HCT116 (cell line): Measurements from ENCODE around the gene SELENOH. TPM values are rescaled to one million over a fixed set of nuclear protein-coding genes. Genes with fewer than 3 reads are reported as not detected.

Experiments used
- ATAC-seq: fragments of 200-7000 bp; cut with Tn5 transposase; 2 replicates; pipeline ENCODE4 v1.9.1; 2020; ENCODE audit warnings: mild to moderate bottlenecking, moderate library complexity
- BruUV-seq: library from RNA; stranded (reverse); fragments of 400-500 nt; replicated peaks from 2 replicates; lab custom pipeline; 2021; lab: Mats Ljungman, UMichigan
- CTCF ChIA-PET: fragments of 300-600 bp; sonication (Branson Sonifier 250); formaldehyde crosslinking; loops from one replicate; lab custom pipeline; 2021; ENCODE audit warnings: antibody characterized with exemption; lab: Charles Lee
- POLR2A ChIA-PET: fragments of 300-600, 350-600 bp; sonication (Branson Sonifier 250); formaldehyde crosslinking; loops from one replicate; lab custom pipeline; 2021; ENCODE audit warnings: antibody characterized with exemption; lab: Charles Lee
- RAD21 ChIA-PET, 2 experiments: fragments of 300-600 bp; sonication (Branson Sonifier 250); formaldehyde crosslinking; loops; one replicate each; lab custom pipeline; 2023; ENCODE audit warnings: low total read pairs in 2 of 2; ENCODE audit not compliant: uncharacterized antibody in 2 of 2, unreplicated experiment in 2 of 2, low non-redundant PET in 1 of 2; lab: Charles Lee
- DNase-seq: peaks from one replicate; pipeline ENCODE4 v3.0.0-alpha.2; 2010; ENCODE audit warnings: low read depth, low spot score
- H2AFZ ChIP-seq: fragments of 200-600 bp; shearing (Covaris generic), sonication (generic); 2 replicates; pipeline ENCODE4 v1.6.1; 2017; ENCODE audit warnings: low read depth, mixed run types, mixed read lengths, antibody characterized with exemption, low read length; ENCODE audit not compliant: poor library complexity, severe bottlenecking
- H3K27ac ChIP-seq: 2 replicates; pipeline ENCODE4 v1.5.1; 2012; ENCODE audit warnings: low read depth, low read length
- H3K27me3 ChIP-seq: fragments of 200-600 bp; sonication (generic); 2 replicates; pipeline ENCODE4 v1.6.1; 2016; ENCODE audit warnings: mixed run types, low read length, mixed read lengths; ENCODE audit not compliant: insufficient read depth
- H3K36me3 ChIP-seq, 2 experiments: fragments of 200-500 bp in 1 of 2; fragments of 200-600 bp in 1 of 2; sonication (Bioruptor generic) in 1 of 2; sonication (generic) in 1 of 2; 2 replicates each; pipeline versions ENCODE4 v1.5.1 to v1.6.1; 2014 to 2016; ENCODE audit warnings: low read length in 2 of 2, inconsistent platforms in 1 of 2, mixed read lengths in 1 of 2, mixed run types in 1 of 2; ENCODE audit not compliant: insufficient read depth in 2 of 2, control insufficient read depth in 1 of 2
- H3K4me1 ChIP-seq, 2 experiments: fragments of 200-600 bp in 1 of 2; sonication (generic) in 1 of 2; 2 replicates each; pipeline versions ENCODE4 v1.5.1 to v1.6.1; 2012 to 2017; ENCODE audit warnings: low read length in 2 of 2, inconsistent platforms in 1 of 2, mild to moderate bottlenecking in 1 of 2, mixed read lengths in 1 of 2, mixed run types in 1 of 2, moderate library complexity in 1 of 2; ENCODE audit not compliant: insufficient read depth in 2 of 2, control insufficient read depth in 1 of 2
- H3K4me2 ChIP-seq: fragments of 200-600 bp; sonication (generic); 2 replicates; pipeline ENCODE4 v1.6.1; 2017; ENCODE audit warnings: mixed run types, low read length, mixed read lengths
- H3K4me3 ChIP-seq, 2 experiments: fragments of 200-600 bp in 1 of 2; sonication (generic) in 1 of 2; replicated peaks in 1 of 2; 2 replicates each; pipeline ENCODE4 v1.5.1; 2011 to 2016; ENCODE audit warnings: low read length in 2 of 2, control low read depth in 1 of 2, low read depth in 1 of 2, mild to moderate bottlenecking in 1 of 2, mixed read lengths in 1 of 2, mixed run types in 1 of 2
- H3K79me2 ChIP-seq: fragments of 200-600 bp; sonication (generic); 2 replicates; pipeline ENCODE4 v1.6.1; 2017; ENCODE audit warnings: mild to moderate bottlenecking, mixed run types, low read length, moderate library complexity, mixed read lengths; ENCODE audit not compliant: insufficient read depth
- H3K9ac ChIP-seq: fragments of 200-600 bp; sonication (generic); 2 replicates; pipeline ENCODE4 v1.6.1; 2016; ENCODE audit warnings: low read length, mixed read lengths
- H3K9me2 ChIP-seq: fragments of 200-600 bp; sonication (generic), shearing (Covaris generic); 2 replicates; pipeline ENCODE4 v1.6.1; 2017; ENCODE audit warnings: mixed run types, mild to moderate bottlenecking, moderate library complexity; ENCODE audit not compliant: insufficient read depth
- H3K9me3 ChIP-seq, 2 experiments: fragments of 200-500 bp in 1 of 2; fragments of 200-600 bp in 1 of 2; sonication (Bioruptor generic) in 1 of 2; sonication (generic) in 1 of 2; 2 replicates each; pipeline ENCODE4 v1.6.1; 2014 to 2017; ENCODE audit warnings: low read length in 2 of 2, mixed read lengths in 2 of 2, inconsistent platforms in 1 of 2, low read depth in 1 of 2, mild to moderate bottlenecking in 1 of 2, mixed run types in 1 of 2, moderate library complexity in 1 of 2; ENCODE audit not compliant: control insufficient read depth in 1 of 2, insufficient read depth in 1 of 2
- H4K20me1 ChIP-seq: fragments of 200-600 bp; sonication (generic), shearing (Covaris generic); 2 replicates; pipeline ENCODE4 v1.6.1; 2017; ENCODE audit warnings: mixed run types, mild to moderate bottlenecking, moderate library complexity; ENCODE audit not compliant: insufficient read depth
- ATF3 ChIP-seq: IDR thresholded peaks from 2 replicates; pipeline ENCODE4 v1.6.1; 2012
- CBX3 ChIP-seq: IDR thresholded peaks from 2 replicates; pipeline ENCODE4 v1.6.1; 2012; ENCODE audit warnings: low read depth
- CEBPB ChIP-seq: IDR thresholded peaks from 2 replicates; pipeline ENCODE4 v1.6.1; 2012; ENCODE audit warnings: low read depth
- CTCF ChIP-seq, 3 experiments: fragments of 200-600 bp in 1 of 3; sonication (generic) in 1 of 3; IDR thresholded peaks in 2 of 3; conservative IDR thresholded peaks in 1 of 3; 2 replicates each; pipeline ENCODE4 v1.5.1; 2012 to 2017; ENCODE audit warnings: low read depth in 2 of 3, low read length in 2 of 3, antibody characterized with exemption in 1 of 3, borderline replicate concordance in 1 of 3, control low read depth in 1 of 3, mild to moderate bottlenecking in 1 of 3, mixed read lengths in 1 of 3, mixed run types in 1 of 3, moderate library complexity in 1 of 3; ENCODE audit not compliant: insufficient read depth in 1 of 3
- ELF1 ChIP-seq: IDR thresholded peaks from 2 replicates; pipeline ENCODE4 v1.6.1; 2012; ENCODE audit warnings: low read depth, borderline replicate concordance
- EZH2 ChIP-seq: fragments of 200-600 bp; sonication (generic); IDR thresholded peaks from 2 replicates; pipeline ENCODE4 v1.6.1; 2017; ENCODE audit warnings: antibody characterized with exemption, mixed run types
- FOSL1 ChIP-seq: IDR thresholded peaks from 2 replicates; pipeline ENCODE4 v1.6.1; 2012; ENCODE audit warnings: low read depth
- JUND ChIP-seq: IDR thresholded peaks from 2 replicates; pipeline ENCODE4 v1.6.1; 2012
- POLR2A ChIP-seq: IDR thresholded peaks from 2 replicates; pipeline ENCODE4 v1.7.0; 2011; ENCODE audit warnings: borderline replicate concordance; ENCODE audit not compliant: insufficient read depth, insufficient read length; ENCODE audit errors: extremely low read depth
- POLR2AphosphoS5 ChIP-seq: IDR thresholded peaks from 2 replicates; pipeline ENCODE4 v1.6.1; 2011; ENCODE audit warnings: mild to moderate bottlenecking, low read depth, low read length, moderate library complexity
- RAD21 ChIP-seq: IDR thresholded peaks from 2 replicates; pipeline ENCODE4 v1.6.1; 2012; ENCODE audit warnings: low read depth, mild to moderate bottlenecking
- SIN3A ChIP-seq: IDR thresholded peaks from 2 replicates; pipeline ENCODE4 v1.6.1; 2012; ENCODE audit warnings: low read depth
- SP1 ChIP-seq: IDR thresholded peaks from 2 replicates; pipeline ENCODE4 v1.6.1; 2012; ENCODE audit warnings: low read depth
- SRF ChIP-seq: IDR thresholded peaks from 2 replicates; pipeline ENCODE4 v1.6.1; 2012; ENCODE audit warnings: low read depth
- TCF7L2 ChIP-seq: IDR thresholded peaks from 2 replicates; pipeline ENCODE4 v1.7.0; 2011; ENCODE audit warnings: borderline replicate concordance, inconsistent platforms; ENCODE audit not compliant: insufficient read depth, insufficient read length; ENCODE audit errors: extremely low read depth
- YY1 ChIP-seq: IDR thresholded peaks from 2 replicates; pipeline ENCODE4 v1.6.1; 2011; ENCODE audit warnings: low read length, low read depth, moderate library complexity, mild to moderate bottlenecking; ENCODE audit not compliant: insufficient replicate concordance; ENCODE audit errors: extremely low read depth
- ZBTB33 ChIP-seq: IDR thresholded peaks from 2 replicates; pipeline ENCODE4 v1.6.1; 2011; ENCODE audit warnings: mild to moderate bottlenecking, low read length, moderate library complexity; ENCODE audit not compliant: insufficient replicate concordance; ENCODE audit errors: extremely low read depth
- ZNF274 ChIP-seq: fragments of 200-500 bp; sonication (Bioruptor generic); IDR thresholded peaks from 2 replicates; pipeline ENCODE4 v1.6.1; 2014; ENCODE audit warnings: mild to moderate bottlenecking, low read depth, low read length, inconsistent platforms
- intact Hi-C: fragments of 100-400 bp; cut with micrococcal nuclease; formaldehyde crosslinking; loops from 2 replicates; pipeline ENCODE4 v1.10.0; 2022
- total RNA-seq: library from RNA; stranded (reverse); gene quantifications from one replicate; pipeline ENCODE4 v1.2.1, GENCODE V29; 2021; ENCODE audit not compliant: unreplicated experiment

SELENOH gene
- total RNA-seq, 1 experiment from 2014 or later: 194 TPM

GRCh38 chr11:57758174-57758573 lies 16.9 kb downstream of the SELENOH start (continued):
- TF ChIP-seq ZNF274 (no peak), ZBTB33 (no peak), ATF3 (no peak), JUND (no peak), POLR2AphosphoS5 (no peak), YY1 (no peak), CEBPB (no peak), TCF7L2 (no peak)

GRCh38 chr11:57761301-57762234 lies 20.3 kb downstream of the SELENOH start, which contains the start of gene CTNND1:
Gene CTNND1 (plus strand): TSS chr11:57761802. CDS start chr11:57791479, 29,677 bp downstream.
- ATAC-seq: peak; percentile 97
- CTCF ChIA-PET: interaction anchor here (1.5 to 7.4 kb wide), 4 partner anchors 10 to 38 kb away, joined by 3 to 47 read pairs (median 12); partner anchors contain the start of gene BTBD18
- TF ChIP-seq CBX3: no peak
- peak; percentile 87 for TF ChIP-seq YY1
- TF ChIP-seq SP1: peak; percentile 94
- TF ChIP-seq POLR2AphosphoS5: peak; percentile 93
- no peak for TF ChIP-seq ELF1
- TF ChIP-seq FOSL1: peak; percentile 8; the same call in 1 of the 2 replicates
- no peak for TF ChIP-seq ATF3
- TF ChIP-seq POLR2A: peak; percentile 78
- TF ChIP-seq RAD21: peak; percentile 15
- no peak for TF ChIP-seq JUND
- peak; percentile 94 for TF ChIP-seq SRF
- no peak for TF ChIP-seq CEBPB
- no peak for TF ChIP-seq EZH2
- TF ChIP-seq SIN3A: peak; percentile 41; the same call in 1 of the 2 replicates
- TF ChIP-seq CTCF (IDR thresholded peaks at IDR 0.05 in 2 of 3, conservative IDR thresholded peaks at IDR 0.05 in 1 of 3; ENCODE audit: borderline replicate concordance in 1 of 3, insufficient read depth in 1 of 3, low read depth in 2 of 3, low read length in 2 of 3): 0 out of 6 replicates have a peak, but pooled peaks of 1 of the 3 experiments have one; percentile 3

More at GRCh38 chr11:57761301-57762234, 20.3 kb downstream of the SELENOH start, which contains the start of gene CTNND1:
- Histone ChIP-seq H3K9me3 (no peaks in the 10 kb centered on the region), H3K9ac (peak within 1 kb of the TSS; percentile 92), H3K79me2 (peaks cover 49% of the 10 kb centered on the region), H3K36me3 (no peaks in the 10 kb centered on the region; a peak in 1 of 4 replicates), H3K4me3 (peak within 1 kb of the TSS; percentile 81 to 93), H3K27me3 (no peaks in the 10 kb centered on the region), H3K9me2 (no peaks in the 10 kb centered on the region), H2AFZ (no peak within 1 kb of the TSS), H4K20me1 (no peaks in the 10 kb centered on the region), H3K4me1 (peaks cover 15 to 28% of the 10 kb centered on the region in 2 experiments; a peak in 3 of 4 replicates), H3K27ac (peak within 1 kb of the TSS; percentile 83), H3K4me2 (peak within 1 kb of the TSS; percentile 66)
- ChIA-PET POLR2A (interaction anchor here (0.5 to 4.9 kb wide), 14 partner anchors 10 to 49 kb away, joined by 3 to 31 read pairs (median 5); partner anchors contain the start of genes BTBD18, MED19, SELENOH and TMX2), RAD21 (interaction anchor here (0.9 to 1.8 kb wide), 6 partner anchors 10 to 39 kb away, joined by 3 to 7 read pairs (median 3); partner anchors contain the start of gene BTBD18 (in 1 of the 2))
- peak; percentile 95 for DNase-seq
- BruUV-seq: no TSS peak
- intact Hi-C loops: loop anchor here (1.0 to 2.0 kb wide), 2 partner anchors 17 to 38 kb away; no protein-coding TSS in a partner anchor
